Tibial nerve (tissue), 4 donors: ENCODE measurements around the gene SETD6. TPM values are rescaled to one million over a fixed set of nuclear protein-coding genes. Genes with fewer than 3 reads are reported as not detected.

ENCODE experiments used
- DNase-seq, 2 donors: peaks; one replicate each; pipeline ENCODE4 v3.0.0-alpha.2; 2019; ENCODE audit warnings: low spot score in 2 of 2
- H3K27ac ChIP-seq, 4 donors: fragments of 200-600 bp; sonication (generic) in 3 of 4; one replicate each; pipeline ENCODE4 v1.5.1; 2017 to 2019; ENCODE audit warnings: mild to moderate bottlenecking in 1 of 4
- H3K27me3 ChIP-seq, 2 donors: fragments of 200-600 bp; sonication (generic) in 1 of 2; one replicate each; pipeline versions ENCODE4 v1.5.1 to v1.6.0; 2017 to 2019
- H3K36me3 ChIP-seq, 3 donors: fragments of 200-600 bp; sonication (generic); one replicate each; pipeline ENCODE4 v1.5.1; 2018 to 2019
- H3K4me1 ChIP-seq, 4 donors: fragments of 200-600 bp; sonication (generic) in 3 of 4; one replicate each; pipeline ENCODE4 v1.5.1; 2017 to 2019
- H3K4me3 ChIP-seq, 4 donors: fragments of 200-600 bp; sonication (generic) in 3 of 4; one replicate each; pipeline ENCODE4 v1.5.1; 2017 to 2019; ENCODE audit warnings: mild to moderate bottlenecking in 1 of 4, moderate library complexity in 1 of 4
- H3K9me3 ChIP-seq, 4 donors: fragments of 200-600 bp; sonication (generic) in 3 of 4; one replicate each; pipeline ENCODE4 v1.5.1; 2017 to 2019
- EP300 ChIP-seq, 2 donors: sonication (generic); formaldehyde crosslinking; IDR thresholded peaks; one replicate each; pipeline ENCODE4 v1.6.1; 2017; ENCODE audit warnings: antibody characterized with exemption in 2 of 2, mild to moderate bottlenecking in 1 of 2
- POLR2A ChIP-seq, 2 donors: fragments of 450-650 bp; IDR thresholded peaks; one replicate each; pipeline ENCODE4 v1.6.1; 2017; ENCODE audit warnings: antibody characterized with exemption in 2 of 2, mild to moderate bottlenecking in 2 of 2, moderate library complexity in 2 of 2
- WGBS, 2 donors: methylation state at CpG; one replicate each; pipeline ENCODE4 v1.1.5; 2018; 5-methylcytosine and 5-hydroxymethylcytosine counted together
- total RNA-seq, 4 donors: library from RNA; depleted of rRNA; stranded (reverse); fragments of >200 nt; gene quantifications; one replicate each; pipeline ENCODE4 v1.1.0, GENCODE V29; 2016
- TF ChIP-seq, protein P1 (sequence below), 5 experiments: fragments of 200-600 bp in 3 of 5; fragments of 450-650 bp in 2 of 5; sonication (generic) in 3 of 5; IDR thresholded peaks; one replicate each; pipeline ENCODE4 v1.5.1; 2016 to 2019; ENCODE audit warnings: antibody characterized with exemption in 5 of 5, mild to moderate bottlenecking in 3 of 5, moderate library complexity in 2 of 5

SETD6 gene
- total RNA-seq, 4 donors from 2014 or later: 41.0 to 82.5 (median 45.2) TPM

DNA sequence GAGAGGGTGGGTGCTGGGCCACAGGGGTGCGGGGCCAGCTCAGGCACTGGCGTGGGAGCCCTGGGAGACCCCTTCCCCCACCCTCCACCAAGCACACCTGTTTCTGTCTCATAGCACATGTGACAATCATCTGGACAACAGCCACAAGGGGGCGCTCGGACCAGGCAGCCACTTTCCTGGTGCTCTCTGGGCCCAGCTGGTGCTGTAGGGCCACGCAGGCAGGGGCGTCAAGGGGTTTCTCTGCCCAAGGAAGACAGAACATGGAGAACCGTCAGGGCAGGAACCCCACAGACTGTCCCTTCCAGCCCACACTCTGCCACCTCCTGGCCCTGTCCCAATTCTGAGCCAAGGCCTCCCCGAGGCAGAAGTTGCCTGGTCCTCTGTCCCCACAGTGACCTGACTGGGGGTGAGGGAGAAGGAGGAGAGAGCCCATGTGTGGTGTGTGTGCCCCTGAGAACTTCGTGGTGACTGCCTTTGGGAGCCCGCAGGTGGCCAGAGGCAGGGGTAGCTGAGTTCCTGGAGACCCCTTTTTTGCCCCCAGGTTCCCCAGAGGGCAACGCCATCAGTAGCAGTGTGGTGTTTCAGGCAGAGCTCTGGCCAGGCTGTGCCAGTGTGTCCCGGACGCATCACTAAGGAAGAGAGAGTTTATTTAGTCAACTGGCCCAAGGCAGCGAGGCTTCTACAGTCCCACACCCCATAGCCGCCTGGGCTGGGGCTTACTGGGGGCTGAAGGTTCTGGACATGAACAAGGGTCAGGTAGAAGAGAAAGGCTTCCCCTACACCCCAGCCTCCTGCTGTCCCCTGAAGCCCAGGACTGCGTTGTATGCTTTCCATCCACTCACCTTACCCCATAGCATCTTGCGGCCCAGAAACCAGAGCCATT lies 3.1 kb upstream of the SETD6 start:
- Histone ChIP-seq H3K4me3 (no peak overlapping the region), H3K36me3 (no peaks in the 10 kb centered on the region), H3K27ac (no peak overlapping the region), H3K27me3 (no peaks in the 10 kb centered on the region), H3K9me3 (no peaks in the 10 kb centered on the region), H3K4me1 (peaks cover 0 to 26% (median 6%) of the 10 kb centered on the region in 4 donors)
- peak; percentile 57 to 80 for DNase-seq
- TF ChIP-seq EP300 (IDR thresholded peaks at IDR 0.05) (no peak), POLR2A (IDR thresholded peaks at IDR 0.05) (no peak)
- TF ChIP-seq, protein P1, sequence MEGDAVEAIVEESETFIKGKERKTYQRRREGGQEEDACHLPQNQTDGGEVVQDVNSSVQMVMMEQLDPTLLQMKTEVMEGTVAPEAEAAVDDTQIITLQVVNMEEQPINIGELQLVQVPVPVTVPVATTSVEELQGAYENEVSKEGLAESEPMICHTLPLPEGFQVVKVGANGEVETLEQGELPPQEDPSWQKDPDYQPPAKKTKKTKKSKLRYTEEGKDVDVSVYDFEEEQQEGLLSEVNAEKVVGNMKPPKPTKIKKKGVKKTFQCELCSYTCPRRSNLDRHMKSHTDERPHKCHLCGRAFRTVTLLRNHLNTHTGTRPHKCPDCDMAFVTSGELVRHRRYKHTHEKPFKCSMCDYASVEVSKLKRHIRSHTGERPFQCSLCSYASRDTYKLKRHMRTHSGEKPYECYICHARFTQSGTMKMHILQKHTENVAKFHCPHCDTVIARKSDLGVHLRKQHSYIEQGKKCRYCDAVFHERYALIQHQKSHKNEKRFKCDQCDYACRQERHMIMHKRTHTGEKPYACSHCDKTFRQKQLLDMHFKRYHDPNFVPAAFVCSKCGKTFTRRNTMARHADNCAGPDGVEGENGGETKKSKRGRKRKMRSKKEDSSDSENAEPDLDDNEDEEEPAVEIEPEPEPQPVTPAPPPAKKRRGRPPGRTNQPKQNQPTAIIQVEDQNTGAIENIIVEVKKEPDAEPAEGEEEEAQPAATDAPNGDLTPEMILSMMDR (IDR thresholded peaks at IDR 0.05): peak; percentile 62 to 85 (median 77)
- 39 to 51% methylated on average over 10 to 15 of the region's 17 CpGs for WGBS, 2 donors

DNA sequence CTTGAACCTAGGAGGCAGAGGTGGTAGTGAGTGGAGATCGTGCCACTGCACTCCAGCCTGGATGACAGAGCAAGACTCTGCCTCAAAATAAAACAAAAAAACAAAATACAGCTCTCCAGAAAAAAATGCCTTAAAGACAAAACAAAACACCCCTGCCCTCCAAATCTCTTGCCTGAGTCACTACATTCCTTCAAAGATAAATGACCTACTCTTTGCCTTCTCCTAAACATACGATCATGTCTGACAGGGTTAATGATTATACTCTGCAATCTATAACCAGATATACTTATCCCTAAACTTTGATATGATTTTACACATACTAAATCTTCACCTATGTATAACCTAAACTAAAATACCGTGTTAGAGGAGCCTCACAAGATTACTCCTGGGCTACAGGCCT lies 1.4 kb upstream of the SETD6 start:
- DNase-seq: no peak
- 77 to 83% methylated on average over 3 of the region's 3 CpGs for WGBS, 2 donors
- Histone ChIP-seq H3K9me3 (no peaks in the 10 kb centered on the region), H3K27me3 (no peaks in the 10 kb centered on the region), H3K4me1 (peaks cover 0 to 26% (median 6%) of the 10 kb centered on the region in 4 donors), H3K36me3 (peaks cover 0 to 15% (median under 1%) of the 10 kb centered on the region in 3 donors), H3K27ac (no peak overlapping the region), H3K4me3 (no peak overlapping the region)
- no peak for TF ChIP-seq EP300 (IDR thresholded peaks at IDR 0.05)
- TF ChIP-seq, protein P1 (IDR thresholded peaks at IDR 0.05): no peak
- no peak for TF ChIP-seq POLR2A (IDR thresholded peaks at IDR 0.05)

DNA sequence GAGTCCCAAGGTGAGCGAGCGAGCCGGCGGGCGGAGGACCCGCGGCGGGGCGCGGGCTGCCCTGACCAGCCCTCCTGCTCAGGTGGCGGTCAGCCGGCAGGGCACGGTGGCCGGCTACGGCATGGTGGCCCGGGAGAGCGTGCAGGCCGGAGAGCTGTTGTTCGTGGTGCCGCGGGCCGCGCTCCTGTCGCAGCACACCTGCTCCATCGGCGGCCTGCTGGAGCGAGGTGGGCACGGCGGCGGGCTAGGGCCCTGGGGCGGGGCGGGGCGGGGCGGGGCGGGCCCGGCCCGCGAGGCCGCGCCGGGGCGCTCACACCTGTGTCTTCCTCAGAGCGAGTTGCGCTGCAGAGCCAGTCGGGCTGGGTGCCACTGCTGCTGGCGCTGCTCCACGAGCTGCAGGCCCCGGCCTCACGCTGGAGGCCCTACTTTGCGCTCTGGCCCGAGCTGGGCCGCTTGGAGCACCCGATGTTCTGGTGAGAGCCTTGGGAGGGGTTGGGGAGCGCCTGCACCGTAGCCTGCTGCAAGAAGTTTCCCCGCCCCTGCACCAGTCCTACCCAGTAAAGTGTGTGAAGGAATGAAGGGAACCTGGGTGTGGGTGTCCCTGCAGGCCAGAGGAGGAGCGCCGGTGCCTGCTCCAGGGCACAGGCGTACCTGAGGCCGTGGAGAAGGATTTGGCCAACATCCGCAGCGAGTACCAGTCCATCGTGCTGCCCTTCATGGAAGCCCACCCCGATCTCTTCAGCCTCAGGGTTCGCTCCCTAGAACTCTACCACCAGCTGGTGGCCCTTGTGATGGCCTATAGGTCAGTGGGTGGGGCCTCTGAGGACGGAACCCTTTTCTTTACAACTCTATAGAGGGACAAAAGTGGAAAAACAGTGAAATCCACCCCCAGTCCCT lies 802 bp downstream of the SETD6 start:
- H3K9me3 ChIP-seq: no peaks in the 10 kb centered on the region
- 55 to 57% methylated on average over 15 of the region's 66 CpGs for WGBS, 2 donors
- TF ChIP-seq, protein P1 (IDR thresholded peaks at IDR 0.05): peak in 1 of 5 experiments; percentile 0
- no peak for TF ChIP-seq EP300 (IDR thresholded peaks at IDR 0.05)
- H3K4me3 ChIP-seq: peak overlapping the region; percentile 83 to 95 (median 88)
- H3K27ac ChIP-seq: peak overlapping the region in 3 of 4 donors; percentile 63 to 82 (median 81)
- DNase-seq: no peak
- peaks cover 0 to 26% (median 6%) of the 10 kb centered on the region in 4 donors for H3K4me1 ChIP-seq
- H3K27me3 ChIP-seq: no peaks in the 10 kb centered on the region
- H3K36me3 ChIP-seq: peaks cover 3 to 38% (median 19%) of the 10 kb centered on the region in 3 donors

DNA sequence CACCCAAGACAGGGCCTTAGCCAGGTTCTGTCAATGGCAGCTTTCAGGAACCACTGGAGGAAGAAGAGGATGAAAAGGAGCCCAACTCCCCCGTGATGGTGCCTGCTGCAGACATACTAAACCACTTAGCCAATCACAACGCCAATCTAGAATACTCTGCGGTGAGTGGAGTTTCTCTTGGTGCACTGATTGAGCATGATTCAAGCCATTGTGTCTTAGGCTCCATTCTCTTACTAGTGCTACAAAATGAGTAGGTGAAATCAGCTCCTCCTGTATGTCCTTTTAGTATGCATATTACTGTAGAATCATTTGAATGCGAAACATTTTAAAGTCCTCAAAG lies 1.4 kb downstream of the SETD6 start:
- peaks cover 0 to 26% (median 6%) of the 10 kb centered on the region in 4 donors for H3K4me1 ChIP-seq
- DNase-seq: no peak
- H3K27ac ChIP-seq: no peak overlapping the region
- no peak for TF ChIP-seq EP300 (IDR thresholded peaks at IDR 0.05)
- TF ChIP-seq, protein P1 (IDR thresholded peaks at IDR 0.05): no peak
- no peak for TF ChIP-seq POLR2A (IDR thresholded peaks at IDR 0.05)
- no peaks in the 10 kb centered on the region for H3K27me3 ChIP-seq
- WGBS, 2 donors: 83 to 95% methylated on average over 4 of the region's 4 CpGs
- peaks cover 3 to 44% (median 24%) of the 10 kb centered on the region in 3 donors for H3K36me3 ChIP-seq
- H3K4me3 ChIP-seq: no peak overlapping the region
- no peaks in the 10 kb centered on the region for H3K9me3 ChIP-seq
